GM21367 (cell line): Measurements from ENCODE around the gene ZCCHC4.
A peak's percentile ranks its signal among the peaks of the same experiment; 100 is the strongest.

Experiments
- ATAC-seq: cut with Tn5 transposase; IDR thresholded peaks from one replicate; pipeline ENCODE4 v1.9.1; 2021; ENCODE audit not compliant: unreplicated experiment

The ZCCHC4 gene

DNA sequence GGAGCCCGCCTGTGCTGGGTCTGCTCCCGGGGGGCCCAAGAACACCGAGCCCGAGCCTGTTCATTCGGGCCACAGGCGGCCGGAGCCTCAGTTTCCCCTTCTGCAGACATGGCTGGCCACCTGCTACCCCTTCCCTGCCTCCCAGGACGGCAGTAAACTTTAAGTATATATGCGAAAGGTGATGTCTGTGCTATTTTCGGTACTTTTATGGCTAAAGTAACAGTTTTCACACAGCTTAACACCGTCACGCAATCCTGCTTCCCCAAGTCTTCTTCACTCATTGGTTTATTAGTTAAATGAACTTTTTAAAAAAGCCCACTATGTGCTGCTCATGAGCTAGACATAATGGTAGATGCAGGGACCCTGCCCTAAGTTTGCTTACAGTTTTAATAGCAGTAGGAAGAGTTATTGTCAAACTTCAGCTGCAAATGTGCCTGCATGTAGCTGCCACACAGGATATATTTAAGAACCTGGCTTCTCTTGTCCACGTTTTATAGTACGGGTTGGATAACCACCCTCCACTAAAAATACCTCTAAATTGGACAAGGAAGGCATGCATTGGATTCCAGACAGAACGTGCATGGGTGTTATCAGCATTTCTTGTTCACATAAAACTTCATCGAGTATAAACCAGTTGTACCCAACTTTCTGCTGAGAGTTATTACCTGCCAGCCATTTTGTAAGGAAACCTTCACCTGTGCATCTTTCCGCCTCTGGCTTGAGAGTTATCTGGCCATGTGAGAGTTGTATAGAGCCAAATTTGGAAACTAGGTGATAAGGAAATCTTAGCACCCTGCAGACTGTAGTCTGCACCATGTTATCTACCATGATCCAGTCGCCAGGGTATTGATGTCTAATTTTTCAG lies 65.2 kb downstream of the ZCCHC4 start:
- ATAC-seq: peak; percentile 10

DNA sequence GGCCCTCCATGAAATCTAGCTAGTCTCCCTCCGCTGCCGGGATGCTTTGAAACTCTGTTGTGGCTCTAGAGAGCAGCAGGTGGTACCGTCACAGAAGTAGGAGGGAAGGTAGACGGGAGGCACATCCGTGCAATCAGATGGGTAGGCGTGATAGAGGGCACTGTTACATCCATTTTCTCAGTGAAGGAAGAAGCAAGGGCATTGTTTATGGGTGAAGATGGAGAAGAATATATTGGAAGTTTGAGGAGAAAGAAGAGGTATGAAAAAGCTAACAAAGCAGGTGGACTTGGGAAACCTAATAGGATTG lies 65.8 kb downstream of the ZCCHC4 start:
- no peak for ATAC-seq

DNA sequence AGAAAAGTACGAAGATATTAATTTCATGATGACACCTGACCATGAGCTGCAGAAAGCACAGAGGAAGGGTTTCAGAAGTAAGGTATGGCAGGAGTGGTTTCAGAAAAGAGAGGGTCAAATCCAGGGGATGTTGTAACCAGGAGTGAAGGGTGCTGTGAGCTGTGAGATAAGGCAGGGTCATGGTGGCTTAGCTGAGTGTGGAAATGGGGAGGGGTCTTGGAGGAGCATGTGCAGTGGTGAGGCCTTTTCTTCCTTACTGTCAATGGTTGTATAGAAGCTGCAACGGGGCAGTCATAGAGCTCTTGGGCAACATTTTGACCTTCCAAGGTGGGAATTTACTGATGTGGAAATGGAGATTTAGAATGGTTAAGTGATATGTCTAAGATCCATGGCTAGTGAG lies 67.0 kb downstream of the ZCCHC4 start:
- no peak for ATAC-seq

DNA sequence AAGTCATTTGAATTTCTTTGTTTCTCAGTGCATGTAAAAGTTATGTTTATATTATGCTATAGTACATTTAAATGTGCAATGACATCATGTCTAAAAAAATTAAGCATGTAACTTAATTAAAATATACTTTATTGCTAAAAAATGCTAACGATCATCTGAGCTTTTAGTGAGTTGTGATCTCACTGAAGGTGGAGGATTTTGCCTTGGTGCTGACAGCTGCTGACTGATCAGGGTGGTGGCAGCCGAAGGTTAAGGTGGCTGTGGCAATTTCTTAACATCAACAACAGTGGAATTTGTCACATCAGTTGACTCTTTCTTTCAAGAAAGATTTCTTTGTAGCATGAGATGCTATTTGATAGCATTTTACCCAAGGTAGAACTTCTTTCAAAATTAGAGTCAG lies 71.1 kb downstream of the ZCCHC4 start:
- ATAC-seq: no peak

DNA sequence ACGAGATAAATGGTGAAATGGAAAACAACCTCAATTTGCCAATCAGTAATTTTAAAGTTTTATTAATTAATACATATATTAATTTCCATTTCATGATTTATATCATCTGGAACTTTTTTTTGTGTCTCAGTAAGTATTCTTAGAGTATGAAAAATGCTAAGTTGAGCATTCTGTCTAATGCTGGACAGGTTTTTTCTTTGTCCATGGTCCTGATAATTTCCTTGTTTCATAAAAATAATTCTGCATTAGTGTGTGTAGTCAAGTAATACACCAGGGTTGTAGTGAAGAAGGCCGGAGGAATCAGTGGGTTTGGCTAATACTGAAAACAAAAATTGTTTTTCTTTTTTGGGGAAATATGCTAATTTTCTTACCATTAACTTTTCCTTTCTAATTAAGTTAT lies 74.4 kb downstream of the ZCCHC4 start:
- no peak for ATAC-seq

DNA sequence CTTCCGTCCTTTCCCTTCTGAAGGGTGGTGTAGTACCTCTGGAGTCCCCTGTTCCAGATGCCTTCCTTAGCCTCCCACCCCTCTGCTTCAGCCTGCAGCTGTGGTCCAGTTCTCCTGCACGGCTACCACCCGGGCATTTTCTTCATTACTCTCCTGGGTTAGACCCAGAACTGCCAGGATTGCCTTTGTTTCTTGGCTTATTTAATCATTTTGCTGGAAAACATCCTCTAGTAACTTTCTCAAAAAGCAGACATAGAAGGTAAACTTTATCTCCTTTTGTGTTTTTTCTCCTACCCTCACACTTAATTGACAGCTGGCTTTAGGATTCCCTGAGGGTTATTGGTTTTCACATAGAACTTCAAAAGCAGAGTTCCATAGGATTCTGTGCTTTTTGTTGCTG lies 84.7 kb downstream of the ZCCHC4 start:
- ATAC-seq: no peak

DNA sequence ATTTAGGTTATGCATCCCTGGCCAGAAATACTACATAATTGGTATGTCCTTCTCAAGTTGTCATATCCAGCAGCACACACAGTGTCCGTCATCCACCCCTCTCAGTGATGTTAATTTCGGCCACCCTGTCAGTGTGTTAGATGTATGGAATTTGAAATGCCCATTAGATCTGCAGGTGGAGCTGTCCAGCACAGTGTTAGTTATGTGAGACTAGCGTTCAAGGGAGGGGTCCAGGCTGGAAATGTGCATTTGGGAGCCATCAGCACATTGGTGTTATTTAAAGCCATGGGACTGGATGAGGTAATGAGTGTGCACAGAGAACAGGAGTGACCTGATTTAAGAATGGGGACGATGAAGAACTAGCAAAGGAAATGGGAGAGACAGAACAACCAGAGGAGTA lies 86.9 kb downstream of the ZCCHC4 start:
- ATAC-seq: no peak

DNA sequence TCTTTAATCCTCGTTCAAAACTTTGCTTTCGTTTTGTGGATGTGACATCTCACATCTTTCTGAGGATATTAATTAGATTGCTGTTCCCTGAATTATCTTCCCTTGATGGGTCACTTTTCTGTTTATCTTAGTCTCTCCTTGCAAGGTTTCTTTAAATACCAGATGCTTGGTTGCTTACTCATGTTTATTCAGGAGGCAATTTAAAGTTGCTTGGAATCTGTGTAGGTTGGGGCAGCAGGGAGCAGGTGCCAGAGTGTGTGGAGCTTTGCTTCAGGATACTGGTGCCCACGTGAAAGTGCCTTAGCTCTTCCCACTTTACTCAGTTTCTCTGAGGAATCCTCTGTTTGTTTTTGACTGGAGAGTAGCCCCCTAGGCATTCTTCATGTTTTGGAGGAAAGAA lies 88.5 kb downstream of the ZCCHC4 start:
- ATAC-seq: no peak

DNA sequence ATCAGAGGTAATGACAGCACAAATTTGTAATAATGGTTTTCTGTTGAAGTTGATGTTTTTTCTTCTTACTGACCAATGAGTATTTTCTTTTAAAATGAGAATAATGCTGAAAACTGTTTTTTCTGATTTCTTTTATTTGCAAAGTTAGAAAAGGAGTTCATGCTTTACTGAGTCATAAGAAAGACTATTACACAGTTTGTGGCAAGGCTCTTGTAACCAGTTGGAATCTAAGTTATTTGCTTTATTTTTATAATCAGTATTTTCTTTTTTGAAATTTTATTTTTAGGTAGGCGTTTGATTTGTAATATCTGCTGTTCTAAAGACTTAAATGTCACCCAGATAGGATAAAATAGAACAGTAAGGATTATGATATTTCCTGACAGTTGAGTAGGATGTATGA lies 89.9 kb downstream of the ZCCHC4 start:
- ATAC-seq: no peak

DNA sequence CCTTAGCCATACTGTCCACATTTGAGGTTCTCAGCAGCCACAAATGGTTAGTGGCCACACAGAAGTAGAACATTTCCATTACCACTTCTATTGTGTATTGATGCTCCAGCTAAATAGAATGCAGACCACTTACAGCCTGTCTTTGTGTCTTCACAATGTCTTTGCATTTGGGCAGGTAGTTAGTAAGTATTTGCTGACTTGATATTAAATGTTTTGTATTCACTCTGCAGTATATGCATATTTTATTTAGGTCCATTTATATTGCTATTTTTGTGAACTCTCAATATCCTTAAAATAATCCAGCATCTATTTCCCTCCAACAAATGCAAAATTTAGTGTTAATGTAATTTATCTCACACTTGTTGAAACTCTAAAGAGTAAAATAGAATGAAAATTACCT lies 91.1 kb downstream of the ZCCHC4 start:
- no peak for ATAC-seq

DNA sequence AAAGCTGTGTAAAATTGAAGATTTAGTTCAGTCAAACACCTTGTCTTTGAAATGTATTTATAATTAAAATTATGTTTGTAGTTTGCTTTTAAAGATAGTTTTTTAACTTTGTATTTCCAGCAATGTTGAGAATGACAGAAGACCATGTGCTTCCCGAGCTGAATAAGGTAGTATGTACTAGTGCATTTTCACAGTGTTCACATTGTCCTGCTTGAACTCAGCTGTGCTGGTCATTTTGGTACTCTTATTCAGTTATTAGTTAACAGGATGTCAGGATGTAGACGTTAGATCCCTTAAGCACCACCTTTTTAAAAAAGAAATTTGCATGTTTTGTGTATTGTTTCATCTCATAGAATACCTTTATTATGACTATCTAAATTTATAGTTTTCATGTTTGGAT lies 92.9 kb downstream of the ZCCHC4 start:
- no peak for ATAC-seq

DNA sequence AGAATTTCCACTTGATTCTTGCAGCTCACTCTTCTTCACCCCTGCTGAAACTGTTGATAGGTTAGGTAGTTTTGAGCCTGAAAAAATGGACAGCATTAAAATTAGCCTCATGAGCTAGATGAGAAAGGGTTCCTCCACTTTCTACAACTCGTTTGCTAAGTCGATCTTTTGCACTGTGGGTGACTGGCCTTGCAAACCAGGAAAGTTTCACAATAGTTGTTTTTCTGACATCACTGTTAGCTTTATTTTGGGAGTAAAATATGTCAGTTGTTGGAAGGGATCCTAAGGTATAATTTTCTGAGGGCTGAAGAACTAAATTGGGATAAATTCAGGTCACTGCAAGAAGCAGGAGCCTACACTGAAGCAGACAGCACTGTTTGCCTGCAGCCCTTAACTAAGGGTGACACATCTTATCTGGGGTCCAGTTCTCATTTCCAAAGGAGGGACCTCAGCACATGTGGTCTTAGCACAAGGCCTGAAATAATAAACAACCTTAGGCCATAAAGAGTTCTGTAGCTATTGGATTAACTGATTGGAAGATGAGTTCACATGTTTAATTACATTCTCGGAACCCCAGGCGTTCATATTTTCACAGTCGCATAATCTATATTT lies 93.6 kb downstream of the ZCCHC4 start:
- ATAC-seq: no peak

DNA sequence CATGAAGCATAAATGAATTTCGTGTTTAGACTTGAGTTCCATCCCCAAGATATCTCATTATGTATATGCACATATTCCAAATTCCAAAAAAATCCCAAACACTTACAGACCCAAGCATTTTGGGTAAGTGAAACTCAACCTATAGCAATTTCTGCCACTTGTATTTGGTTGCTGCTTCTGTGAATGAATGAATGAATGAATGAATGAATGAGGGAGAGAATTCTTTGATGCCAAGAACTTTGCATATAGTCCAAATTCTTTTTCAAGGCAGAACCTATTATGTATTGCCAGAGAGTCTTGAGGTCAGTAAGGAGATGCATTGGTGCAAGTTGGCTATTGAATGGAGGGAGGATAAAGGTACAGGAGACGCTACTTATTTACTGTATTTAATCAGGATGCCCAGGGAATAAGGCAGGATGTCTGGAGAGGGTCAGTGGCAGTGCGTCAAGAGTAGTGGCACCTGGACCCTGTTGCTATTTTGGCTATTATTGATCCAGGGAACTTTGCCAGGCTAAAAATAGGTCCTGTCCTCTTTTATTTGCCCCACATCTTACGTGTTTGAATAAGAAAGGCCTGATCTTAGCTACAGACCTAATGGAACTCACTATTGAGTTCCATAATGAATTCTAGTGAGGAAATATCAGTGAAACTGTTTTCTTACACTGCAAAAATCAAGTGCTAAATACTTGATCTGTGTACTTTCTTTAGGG lies 98.4 kb downstream of the ZCCHC4 start:
- no peak for ATAC-seq

DNA sequence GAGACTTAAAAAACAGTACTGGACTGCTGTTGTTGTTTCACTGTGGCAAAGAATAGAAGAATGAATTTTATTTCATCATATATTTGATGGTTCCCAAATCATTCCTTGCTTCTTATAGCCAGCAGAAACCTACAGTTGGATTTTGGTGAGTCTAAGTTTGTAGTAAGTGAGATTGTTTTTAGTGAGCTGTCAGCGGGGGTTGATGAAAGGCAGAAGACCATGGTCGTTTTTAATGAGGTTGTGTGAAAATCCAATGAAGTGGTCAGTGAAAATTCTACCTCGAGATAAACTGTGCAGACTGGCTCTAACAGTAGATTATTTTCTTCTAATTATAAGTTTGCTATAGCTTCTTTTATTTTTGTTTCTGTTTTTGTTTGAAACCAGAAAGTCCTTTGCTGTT lies 100.7 kb downstream of the ZCCHC4 start:
- no peak for ATAC-seq

DNA sequence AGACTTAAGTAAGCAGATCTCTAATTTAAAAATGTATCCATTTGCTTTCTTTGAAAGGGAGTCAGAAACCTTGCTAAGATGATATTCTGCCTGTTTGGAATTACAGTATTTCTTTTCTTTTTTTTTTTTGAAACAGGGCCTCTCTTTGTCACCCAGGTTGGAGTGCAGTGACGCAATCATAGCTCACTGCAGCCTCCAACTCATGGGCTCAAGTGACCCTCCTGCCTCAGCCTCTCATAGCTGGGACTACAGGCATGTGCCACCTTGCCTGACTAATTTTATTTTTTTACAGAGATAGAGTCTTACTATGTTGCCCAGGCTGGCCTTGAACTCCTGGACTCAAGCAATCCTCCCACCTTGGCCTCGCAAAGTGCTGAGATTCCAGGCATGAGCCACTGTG lies 104.4 kb downstream of the ZCCHC4 start:
- ATAC-seq: no peak
